ENCODE data around the gene C1QTNF2.

DNA sequence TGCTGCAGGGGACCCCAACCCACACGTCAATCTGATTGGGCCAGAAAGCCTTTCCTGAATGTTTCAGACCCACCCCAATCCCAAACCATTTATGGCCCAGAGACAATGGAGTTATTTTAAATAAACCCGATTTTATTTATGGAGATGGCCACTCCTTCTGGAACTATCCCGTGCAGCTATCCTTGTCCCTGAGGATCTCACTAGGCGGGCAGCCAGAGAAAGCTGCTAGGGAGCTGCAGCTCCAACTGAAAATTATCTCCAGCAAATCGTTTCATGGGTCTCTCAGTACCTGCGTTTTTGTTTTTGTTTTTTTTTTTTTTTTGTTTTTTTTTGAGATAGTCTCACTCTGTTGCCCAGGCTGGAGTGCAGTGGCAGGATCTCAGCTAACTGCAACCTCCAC is 23.0 kb downstream of the C1QTNF2 start:
- TF ChIP-seq CTCF (IDR thresholded peaks at IDR 0.05 in 4 of 5, conservative IDR thresholded peaks at IDR 0.05 in 1 of 5) (no peak), POLR2A (IDR thresholded peaks at IDR 0.05) (no peak)

Data from gastrocnemius medialis (tissue), 4 donors.